PFSK-1 (cell line): ENCODE measurements around the gene SLC2A4RG.

Experiments
- FOXP2 ChIP-seq: optimal IDR thresholded peaks from 2 replicates; pipeline ENCODE3; 2011; ENCODE audit warnings: borderline replicate concordance, control low read depth, inconsistent platforms; ENCODE audit not compliant: insufficient read depth; ENCODE audit errors: extremely low read length, extremely low read depth
- POLR2AphosphoS5 ChIP-seq: IDR thresholded peaks from 2 replicates; pipeline ENCODE4 v1.6.1; 2012; ENCODE audit warnings: low read depth, mild to moderate bottlenecking, control low read depth, low read length, moderate library complexity
- REST ChIP-seq, 2 experiments: IDR thresholded peaks; 2 replicates each; pipeline versions ENCODE4 v1.6.1 to v1.8.0; 2011 to 2012; ENCODE audit warnings: low read depth in 2 of 2, low read length in 2 of 2, control low read depth in 1 of 2, inconsistent platforms in 1 of 2, mild to moderate bottlenecking in 1 of 2, moderate library complexity in 1 of 2; ENCODE audit not compliant: insufficient read depth in 1 of 2
- SIN3A ChIP-seq: IDR thresholded peaks from 2 replicates; pipeline ENCODE4 v1.6.1; 2012; ENCODE audit warnings: mild to moderate bottlenecking, low read length, moderate library complexity, borderline replicate concordance; ENCODE audit not compliant: insufficient read depth
- TAF1 ChIP-seq: IDR thresholded peaks from 2 replicates; pipeline ENCODE4 v1.6.1; 2012; ENCODE audit warnings: low read length, control low read depth, borderline replicate concordance; ENCODE audit not compliant: insufficient read depth

SLC2A4RG gene

GRCh38 chr20:63742381-63743024 is 2.9 kb downstream of the SLC2A4RG start:
- TF ChIP-seq FOXP2 = no peak
- no peak for TF ChIP-seq SIN3A

GRCh38 chr20:63743210-63743970 is 3.8 kb downstream of the SLC2A4RG start:
- TF ChIP-seq TAF1 (no peak), REST (IDR thresholded peaks at IDR 0.05; ENCODE audit: insufficient read depth in 1 of 2, low read depth in 2 of 2, low read length in 2 of 2) (no peak), SIN3A (no peak), POLR2AphosphoS5 (no peak), FOXP2 (no peak)

- TF ChIP-seq REST (IDR thresholded peaks at IDR 0.05; ENCODE audit: insufficient read depth in 1 of 2, low read depth in 2 of 2, low read length in 2 of 2) (no peak), POLR2AphosphoS5 (no peak), SIN3A (no peak), FOXP2 (no peak)
Measured at GRCh38 chr20:63744158-63744557, 4.6 kb downstream of the SLC2A4RG start.

GRCh38 chr20:63744574-63745423 is 5.2 kb downstream of the SLC2A4RG start:
- TF ChIP-seq TAF1 (no peak), SIN3A (no peak), FOXP2 (no peak), REST (IDR thresholded peaks at IDR 0.05; ENCODE audit: insufficient read depth in 1 of 2, low read depth in 2 of 2, low read length in 2 of 2) (no peak), POLR2AphosphoS5 (peak; percentile 47)

- no peak for TF ChIP-seq SIN3A
Measured at GRCh38 chr20:63745424-63745805, 5.8 kb downstream of the SLC2A4RG start.

- TF ChIP-seq REST (IDR thresholded peaks at IDR 0.05; ENCODE audit: insufficient read depth in 1 of 2, low read depth in 2 of 2, low read length in 2 of 2) (no peak), SIN3A (no peak), POLR2AphosphoS5 (no peak)
Measured at GRCh38 chr20:63745961-63746731, 6.6 kb downstream of the SLC2A4RG start.
